Measurements from ENCODE around the gene SVOPL.
"Not testable (repeated sequence)": the region's sequence is repeated elsewhere in the genome, so short reads cannot be mapped to it uniquely, and the experiment has no call there.

SVOPL gene, protein sequence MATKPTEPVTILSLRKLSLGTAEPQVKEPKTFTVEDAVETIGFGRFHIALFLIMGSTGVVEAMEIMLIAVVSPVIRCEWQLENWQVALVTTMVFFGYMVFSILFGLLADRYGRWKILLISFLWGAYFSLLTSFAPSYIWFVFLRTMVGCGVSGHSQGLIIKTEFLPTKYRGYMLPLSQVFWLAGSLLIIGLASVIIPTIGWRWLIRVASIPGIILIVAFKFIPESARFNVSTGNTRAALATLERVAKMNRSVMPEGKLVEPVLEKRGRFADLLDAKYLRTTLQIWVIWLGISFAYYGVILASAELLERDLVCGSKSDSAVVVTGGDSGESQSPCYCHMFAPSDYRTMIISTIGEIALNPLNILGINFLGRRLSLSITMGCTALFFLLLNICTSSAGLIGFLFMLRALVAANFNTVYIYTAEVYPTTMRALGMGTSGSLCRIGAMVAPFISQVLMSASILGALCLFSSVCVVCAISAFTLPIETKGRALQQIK

DNA sequence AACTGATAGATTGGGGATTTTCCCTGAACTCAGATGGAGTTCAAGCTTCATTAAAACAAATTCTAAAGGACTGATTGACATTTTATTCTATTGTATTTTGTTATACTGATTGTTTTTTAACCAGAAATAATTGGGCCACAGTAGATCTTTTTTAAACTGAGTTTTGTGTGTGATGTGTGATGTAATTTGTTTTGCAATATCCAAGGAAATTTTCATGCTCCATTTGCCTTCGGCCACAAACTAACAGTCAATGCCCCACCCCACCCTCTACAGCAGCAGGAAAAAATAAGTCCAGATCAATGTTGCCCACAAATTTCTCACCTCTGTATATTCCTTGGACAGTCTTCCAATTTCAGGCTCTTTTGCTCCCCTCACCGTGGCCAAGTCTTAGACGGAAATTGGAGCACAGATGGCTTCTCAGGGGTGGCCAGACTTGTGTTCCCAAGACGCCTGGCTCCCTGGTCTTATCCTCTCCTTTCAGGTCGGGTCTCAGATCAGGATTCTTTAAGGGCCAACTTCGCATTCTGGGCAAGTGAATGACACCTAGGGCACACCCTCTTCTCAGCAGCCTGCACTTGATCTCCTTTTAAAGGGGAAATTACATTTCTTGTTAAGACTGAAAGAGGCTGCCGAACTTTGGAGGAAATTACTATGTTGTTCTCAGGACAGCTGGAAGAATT, at the start of gene SVOPL:
SVOPL (minus strand) TSS at position 506 of the 680 bp plus-strand sequence. CDS start 22,317 bp downstream, outside the sequence.
- no peak for DNase-seq (ENCODE audit: low read depth)

DNA sequence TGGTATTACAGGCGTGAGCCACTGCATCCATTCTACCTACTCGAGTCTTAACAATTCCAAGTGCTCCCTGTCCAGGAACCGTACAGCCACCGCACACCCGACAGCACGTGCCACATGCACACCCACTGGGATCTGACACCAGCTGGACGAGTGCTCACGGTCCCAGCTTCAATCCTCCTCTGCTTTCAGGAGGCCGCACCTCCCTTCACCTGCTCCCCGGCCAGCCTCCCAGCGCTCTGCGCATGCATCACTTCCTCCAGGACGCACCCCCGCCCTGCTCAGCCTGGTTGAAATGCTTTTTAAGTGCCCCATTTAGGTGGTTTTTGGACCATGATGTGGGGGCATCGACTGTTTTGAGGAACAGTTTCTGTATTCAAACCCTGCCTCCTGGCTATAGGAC, 49.3 kb upstream of the SVOPL start:
- no peak for DNase-seq (ENCODE audit: low read depth)

DNA sequence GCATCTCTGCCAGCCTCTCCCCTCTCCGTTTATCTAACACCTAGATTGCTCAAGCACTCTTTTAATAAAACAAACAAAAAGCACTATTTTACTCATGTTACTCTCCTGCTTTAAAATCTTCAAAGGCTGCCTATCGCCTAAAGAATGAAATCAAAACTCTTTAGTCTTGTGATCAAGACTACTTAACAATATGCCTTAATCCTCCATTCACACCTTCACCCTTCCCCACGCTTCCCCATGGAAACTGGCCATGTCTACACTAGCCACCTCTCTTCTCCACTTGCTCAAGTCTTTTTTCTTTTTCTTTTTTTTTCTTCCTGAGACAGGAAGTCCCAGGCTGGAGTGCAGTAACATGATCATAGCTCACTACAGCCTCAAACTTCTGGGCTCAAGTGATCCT, 48.8 kb upstream of the SVOPL start:
- DNase-seq (ENCODE audit: low read depth) = no peak

DNA sequence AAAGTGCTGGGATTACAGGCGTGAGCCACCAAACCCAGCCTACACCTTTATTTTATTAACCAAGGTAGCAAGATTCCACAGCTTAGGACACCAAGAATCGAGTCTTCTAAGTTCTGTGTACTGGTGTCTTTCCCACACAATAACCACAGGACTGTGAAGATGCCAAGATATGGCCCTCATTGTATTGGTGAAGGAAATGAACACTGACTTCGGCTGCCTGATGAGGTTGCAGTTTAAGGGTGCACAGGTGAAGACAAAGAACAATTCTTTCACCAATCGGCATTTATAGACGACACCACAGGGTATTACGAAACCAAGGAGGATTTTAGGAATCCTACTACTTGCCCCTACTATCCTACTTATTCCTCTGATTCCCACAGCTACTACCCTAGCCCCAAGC, 47.5 kb upstream of the SVOPL start:
- no peak for DNase-seq (ENCODE audit: low read depth)

- DNase-seq (ENCODE audit: low read depth) = no peak
Measured at GRCh38 chr7:138746073-138746472, 44.9 kb upstream of the SVOPL start.

- DNase-seq (ENCODE audit: low read depth) = no peak
Measured at GRCh38 chr7:138745189-138745588, 44.0 kb upstream of the SVOPL start.

- DNase-seq (ENCODE audit: low read depth) = no peak
Measured at GRCh38 chr7:138741453-138741735, 40.2 kb upstream of the SVOPL start.

DNA sequence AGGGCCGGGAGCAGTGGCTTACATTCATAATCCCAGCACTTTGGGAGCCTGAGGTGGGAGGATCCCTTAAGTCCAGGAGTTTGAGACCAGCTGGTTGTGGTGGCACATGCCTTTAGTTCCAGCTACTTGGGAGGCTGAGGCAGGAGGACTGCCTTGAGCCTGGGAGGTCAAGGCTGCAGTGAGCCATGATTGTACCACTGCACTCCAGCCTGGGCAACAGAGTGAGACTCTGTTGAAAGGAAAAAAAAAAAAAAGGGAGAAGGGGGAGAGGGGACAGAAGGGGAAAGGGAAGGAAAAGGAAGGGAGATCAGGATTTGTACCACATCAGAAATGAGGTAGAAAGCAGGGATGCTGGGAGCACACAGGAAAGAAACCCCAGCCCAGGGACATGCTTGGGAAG, 38.7 kb upstream of the SVOPL start:
- no peak for DNase-seq (ENCODE audit: low read depth)

DNA sequence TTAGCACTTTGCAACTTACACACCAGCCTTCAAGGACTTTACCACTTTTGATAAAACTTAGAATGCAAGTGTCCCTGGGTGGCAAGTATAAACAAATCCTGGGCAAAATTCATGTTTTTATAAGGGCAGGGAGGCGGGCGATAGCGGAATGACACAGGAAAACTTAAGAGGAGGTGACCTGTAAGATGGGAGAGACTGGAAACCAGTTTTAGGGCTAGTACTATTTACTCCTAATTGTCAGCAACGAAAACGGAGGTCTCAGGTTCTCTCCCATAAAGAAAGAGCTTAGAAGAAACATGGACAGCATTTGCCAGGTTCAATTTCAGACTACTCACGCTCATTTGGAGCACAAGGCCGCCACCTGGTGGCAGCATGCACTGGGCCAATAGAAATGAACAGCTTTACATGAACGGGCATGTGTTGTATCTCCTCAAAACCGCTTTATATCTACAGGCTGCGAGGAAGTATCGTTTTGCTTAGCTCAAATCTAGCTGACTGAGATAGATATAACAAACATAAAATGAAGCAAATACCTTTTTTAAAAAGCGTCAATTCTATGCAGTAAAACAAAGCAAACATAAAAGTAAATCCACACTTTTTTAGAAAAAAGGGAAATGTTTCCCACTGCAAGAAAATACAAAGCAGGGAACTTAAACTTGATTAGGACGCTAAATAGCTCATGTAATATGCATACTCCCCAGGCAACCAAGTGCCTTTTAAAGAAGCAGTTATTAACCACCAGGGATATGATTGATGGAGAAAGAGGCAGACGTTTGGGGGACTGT, 37.6 kb upstream of the SVOPL start:
- peak; percentile 78 for DNase-seq (ENCODE audit: low read depth)

DNA sequence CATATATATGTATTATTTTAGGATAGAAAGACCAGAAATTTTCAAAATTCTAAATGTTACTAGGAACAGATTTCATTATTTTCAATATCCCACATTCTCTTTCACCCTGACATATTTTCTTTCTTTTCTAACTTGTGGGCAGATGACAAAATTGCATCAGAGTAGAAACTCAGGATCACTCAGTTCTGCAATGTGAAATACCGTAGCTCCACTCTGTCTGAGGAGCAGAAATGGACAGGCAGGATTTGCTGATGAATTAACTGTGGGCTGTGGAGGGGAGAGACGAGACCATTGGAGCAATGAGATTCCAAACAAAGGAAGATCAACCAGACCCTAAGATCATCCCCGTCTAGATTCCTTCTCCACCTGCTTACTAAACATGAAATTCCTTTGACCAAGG, 37.0 kb upstream of the SVOPL start:
- no peak for DNase-seq (ENCODE audit: low read depth)

DNA sequence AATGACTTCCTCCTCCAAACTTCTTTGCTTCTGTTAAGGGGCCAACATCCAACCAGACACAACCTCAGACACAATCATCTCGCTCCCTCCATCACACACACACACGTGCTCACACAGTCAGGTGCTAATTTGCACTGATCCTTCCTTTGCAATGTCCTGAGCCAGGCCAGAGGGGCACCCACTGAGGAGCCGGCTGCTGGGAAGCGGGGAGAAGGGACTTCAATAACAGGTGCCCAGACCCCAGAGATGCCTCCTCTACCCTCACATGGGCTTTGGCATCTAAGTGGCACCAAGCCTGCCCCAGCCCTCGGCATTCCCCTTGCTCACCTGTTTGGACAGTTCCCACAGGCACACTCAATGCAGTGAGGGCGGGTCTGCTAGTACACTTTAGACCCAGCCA, 34.2 kb upstream of the SVOPL start:
- no peak for DNase-seq (ENCODE audit: low read depth)

DNA sequence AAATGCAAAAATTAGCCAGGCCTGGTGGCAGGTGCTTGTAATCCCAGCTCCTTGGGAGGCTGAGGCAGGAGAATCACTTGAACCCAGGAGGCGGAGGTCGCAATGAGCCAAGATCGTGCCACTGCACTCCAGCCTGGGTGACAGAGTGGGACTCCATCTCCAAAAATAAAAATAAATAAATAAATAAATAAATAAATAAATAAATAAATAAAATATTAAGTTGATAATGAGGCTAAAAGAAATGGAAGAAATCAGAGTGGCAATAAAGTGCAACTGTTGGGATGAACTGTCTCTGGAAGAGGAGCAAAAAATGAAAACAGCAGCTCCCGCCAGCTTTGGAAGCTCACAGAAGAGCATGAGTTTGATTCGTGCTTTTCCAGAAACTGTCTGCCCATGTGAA, 30.6 kb upstream of the SVOPL start:
- not testable (repeated sequence) for DNase-seq (ENCODE audit: low read depth)

- DNase-seq (ENCODE audit: low read depth) = no peak
Measured at GRCh38 chr7:138729444-138729843, 28.3 kb upstream of the SVOPL start.

GRCh38 chr7:138727336-138728099, 26.4 kb upstream of the SVOPL start:
- no peak for DNase-seq (ENCODE audit: low read depth)

GRCh38 chr7:138726288-138726687, 25.1 kb upstream of the SVOPL start:
- peak; percentile 11 for DNase-seq (ENCODE audit: low read depth)

GRCh38 chr7:138720286-138720685, 19.1 kb upstream of the SVOPL start:
- DNase-seq (ENCODE audit: low read depth) = no peak

DNA sequence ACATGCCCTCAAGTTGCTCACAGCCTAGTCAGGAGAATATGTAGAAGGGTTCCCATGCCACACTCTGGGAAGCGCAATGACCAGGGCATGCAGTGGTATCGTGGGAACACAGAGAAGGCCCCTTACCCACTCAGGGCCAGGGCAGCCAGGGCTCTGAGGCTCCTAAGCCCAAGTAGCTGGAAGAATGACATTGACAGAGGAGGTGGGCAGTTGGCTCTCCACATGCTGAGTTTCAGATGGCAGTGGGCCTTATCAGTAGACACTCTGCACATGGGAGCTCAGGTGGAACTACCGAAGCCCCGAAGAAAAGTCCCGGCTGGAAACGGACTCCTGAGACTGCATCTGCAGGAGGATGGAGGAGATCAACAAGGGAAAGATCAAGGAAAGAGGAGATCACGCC, 15.7 kb upstream of the SVOPL start:
- no peak for DNase-seq (ENCODE audit: low read depth)

GRCh38 chr7:138713191-138713590, 12.0 kb upstream of the SVOPL start:
- no peak for DNase-seq (ENCODE audit: low read depth)

GRCh38 chr7:138712652-138713051, 11.5 kb upstream of the SVOPL start:
- no peak for DNase-seq (ENCODE audit: low read depth)

DNA sequence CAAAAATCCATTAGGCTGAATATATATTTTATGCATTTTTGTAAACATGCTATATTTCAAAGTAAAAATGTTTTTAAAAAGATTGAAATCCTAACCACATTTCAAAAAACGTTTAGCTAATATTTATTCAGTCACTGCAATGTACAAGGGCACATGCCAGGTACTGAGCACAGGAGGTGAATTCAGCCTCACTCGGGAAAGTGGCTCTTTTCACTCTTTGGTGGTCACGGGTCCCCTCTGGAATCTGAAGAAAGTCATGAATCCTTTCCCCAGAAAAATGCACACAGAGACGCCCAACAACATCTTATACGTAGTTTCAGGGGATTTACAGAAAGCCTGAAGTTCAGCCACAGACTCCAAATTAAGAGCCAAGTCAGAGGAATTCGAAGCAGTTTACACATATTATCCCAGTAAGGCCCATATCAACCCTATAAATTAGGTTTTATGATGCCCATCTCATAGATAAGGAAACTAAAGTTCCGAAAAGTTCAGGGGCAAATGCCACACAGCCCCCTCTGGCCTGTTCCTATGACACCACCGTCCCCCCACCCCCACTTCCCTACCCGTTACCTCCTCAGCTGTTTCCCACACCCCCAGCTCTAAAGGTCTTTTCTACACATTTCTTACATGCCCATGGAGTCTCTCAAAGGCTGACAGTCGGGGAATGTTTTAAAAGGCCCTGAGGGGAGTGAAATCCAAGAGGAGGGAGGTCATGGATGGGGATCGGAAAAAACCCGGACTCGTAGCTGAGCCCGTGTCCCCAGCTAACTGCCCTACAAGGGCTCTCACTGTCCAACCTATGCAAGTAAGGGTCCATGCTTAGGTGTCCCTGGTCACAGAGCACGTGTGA, 9.6 kb upstream of the SVOPL start:
- no peak for DNase-seq (ENCODE audit: low read depth)

GRCh38 chr7:138705167-138705566, 4.0 kb upstream of the SVOPL start:
- DNase-seq (ENCODE audit: low read depth) = no peak

Data from activated T-cell treated with anti-CD3 and anti-CD28 coated beads for 48 hours (primary cell).